ENCODE measurements around the gene SLC38A3.
A peak's percentile ranks its signal among the peaks of the same experiment; 100 is the strongest.

SLC38A3 gene

GRCh38 chr3:50249457-50249856, 44.4 kb downstream of the SLC38A3 start:
- peaks cover 9 to 58% (median 48%) of the 10 kb centered on the region in 4 experiments for H3K4me1 ChIP-seq (ENCODE audit: control extremely low read depth in 1 of 4, control insufficient read depth in 4 of 4, insufficient read depth in 4 of 4, low read length in 3 of 4)
- H3K36me3 ChIP-seq (ENCODE audit: control insufficient read depth in 4 of 4, insufficient read depth in 4 of 4, low read length in 3 of 4), result peaks cover 4 to 83% (median 41%) of the 10 kb centered on the region in 4 experiments
- ChIA-PET CTCF (interaction anchor here (0.6 to 72.5 kb wide), 4 partner anchors 0 to 178 kb away, joined by 3 to 1875 read pairs (median 992); partner anchors contain the start of genes GNAI2, GNAT1, LSMEM2 and SEMA3B), POLR2A (interaction anchor here (0.6 kb wide), 3 partner anchors 14 to 1748 kb away, joined by 3 to 4 read pairs (median 3); no protein-coding TSS in a partner anchor)
- no peak for DNase-seq
- no peaks in the 10 kb centered on the region for H3K9me3 ChIP-seq (ENCODE audit: control extremely low read depth in 1 of 5, control insufficient read depth in 4 of 5, insufficient read depth in 2 of 5, low read depth in 1 of 5, low read length in 4 of 5)
- H3K4me3 ChIP-seq (ENCODE audit: control insufficient read depth in 1 of 7, extremely low read depth in 1 of 7, insufficient read depth in 4 of 7, low read depth in 2 of 7, low read length in 6 of 7), result no peak overlapping the region
- peak overlapping the region in 1 of 2 experiments; percentile 59 for H3K27ac ChIP-seq (ENCODE audit: insufficient read depth in 1 of 2, low read depth in 1 of 2, low read length in 2 of 2, poor library complexity in 1 of 2, severe bottlenecking in 2 of 2)
- 97% methylated on average over 4 of the region's 5 CpGs for WGBS (ENCODE audit: insufficient coverage)
- H3K27me3 ChIP-seq (replicated peaks in 2 of 5; ENCODE audit: control insufficient read depth in 4 of 5, insufficient read depth in 5 of 5, low read length in 4 of 5), result no peaks in the 10 kb centered on the region

- no peak for DNase-seq
- peak overlapping the region in 1 of 2 experiments; percentile 45 for H3K27ac ChIP-seq (ENCODE audit: insufficient read depth in 1 of 2, low read depth in 1 of 2, low read length in 2 of 2, poor library complexity in 1 of 2, severe bottlenecking in 2 of 2)
- H3K36me3 ChIP-seq (ENCODE audit: control insufficient read depth in 4 of 4, insufficient read depth in 4 of 4, low read length in 3 of 4), result peaks cover 6 to 86% (median 45%) of the 10 kb centered on the region in 4 experiments
- ChIA-PET CTCF (interaction anchor here (0.6 to 72.5 kb wide), 4 partner anchors 1 to 74 kb away, joined by 3 to 1875 read pairs (median 992); partner anchors contain the start of genes GNAI2, GNAT1, LSMEM2 and SEMA3B), POLR2A (no interaction called here)
- no peaks in the 10 kb centered on the region for H3K9me3 ChIP-seq (ENCODE audit: control extremely low read depth in 1 of 5, control insufficient read depth in 4 of 5, insufficient read depth in 2 of 5, low read depth in 1 of 5, low read length in 4 of 5)
- peaks cover 9 to 51% (median 42%) of the 10 kb centered on the region in 4 experiments for H3K4me1 ChIP-seq (ENCODE audit: control extremely low read depth in 1 of 4, control insufficient read depth in 4 of 4, insufficient read depth in 4 of 4, low read length in 3 of 4)
- WGBS (ENCODE audit: insufficient coverage), result no CpG with 5 or more reads among the region's 4 CpGs
- H3K27me3 ChIP-seq (replicated peaks in 2 of 5; ENCODE audit: control insufficient read depth in 4 of 5, insufficient read depth in 5 of 5, low read length in 4 of 5), result no peaks in the 10 kb centered on the region
- H3K4me3 ChIP-seq (ENCODE audit: control insufficient read depth in 1 of 7, extremely low read depth in 1 of 7, insufficient read depth in 4 of 7, low read depth in 2 of 7, low read length in 6 of 7), result no peak overlapping the region
Measured at GRCh38 chr3:50250514-50250913, 45.4 kb downstream of the SLC38A3 start.

GRCh38 chr3:50251220-50251619, 46.1 kb downstream of the SLC38A3 start:
- H3K27ac ChIP-seq (ENCODE audit: insufficient read depth in 1 of 2, low read depth in 1 of 2, low read length in 2 of 2, poor library complexity in 1 of 2, severe bottlenecking in 2 of 2), result no peak overlapping the region
- CTCF ChIA-PET, result interaction anchor here (10.1 to 72.5 kb wide), 3 partner anchors 2 to 59 kb away, joined by 97 to 1875 read pairs (median 1875); partner anchors contain the start of genes GNAI2, GNAT1, LSMEM2 and SEMA3B
- no peak overlapping the region for H3K4me3 ChIP-seq (ENCODE audit: control insufficient read depth in 1 of 7, extremely low read depth in 1 of 7, insufficient read depth in 4 of 7, low read depth in 2 of 7, low read length in 6 of 7)
- H3K27me3 ChIP-seq (replicated peaks in 2 of 5; ENCODE audit: control insufficient read depth in 4 of 5, insufficient read depth in 5 of 5, low read length in 4 of 5), result no peaks in the 10 kb centered on the region
- POLR2A ChIA-PET, result no interaction called here
- H3K36me3 ChIP-seq (ENCODE audit: control insufficient read depth in 4 of 4, insufficient read depth in 4 of 4, low read length in 3 of 4), result peaks cover 6 to 87% (median 48%) of the 10 kb centered on the region in 4 experiments
- no peak for DNase-seq
- H3K4me1 ChIP-seq (ENCODE audit: control extremely low read depth in 1 of 4, control insufficient read depth in 4 of 4, insufficient read depth in 4 of 4, low read length in 3 of 4), result peaks cover 9 to 44% (median 35%) of the 10 kb centered on the region in 4 experiments
- WGBS (ENCODE audit: insufficient coverage), result 100% methylated on average over 3 of the region's 8 CpGs
- no peaks in the 10 kb centered on the region for H3K9me3 ChIP-seq (ENCODE audit: control extremely low read depth in 1 of 5, control insufficient read depth in 4 of 5, insufficient read depth in 2 of 5, low read depth in 1 of 5, low read length in 4 of 5)

GRCh38 chr3:50254577-50255250, 49.6 kb downstream of the SLC38A3 start:
- H3K4me3 ChIP-seq (ENCODE audit: control insufficient read depth in 1 of 7, extremely low read depth in 1 of 7, insufficient read depth in 4 of 7, low read depth in 2 of 7, low read length in 6 of 7), result no peak overlapping the region
- 88% methylated on average over 8 of the region's 8 CpGs for WGBS (ENCODE audit: insufficient coverage)
- H3K36me3 ChIP-seq (ENCODE audit: control insufficient read depth in 4 of 4, insufficient read depth in 4 of 4, low read length in 3 of 4), result peaks cover 24 to 93% (median 59%) of the 10 kb centered on the region in 4 experiments
- H3K27me3 ChIP-seq (replicated peaks in 2 of 5; ENCODE audit: control insufficient read depth in 4 of 5, insufficient read depth in 5 of 5, low read length in 4 of 5), result no peaks in the 10 kb centered on the region
- ChIA-PET POLR2A (no interaction called here), CTCF (interaction anchor here (1.2 to 72.5 kb wide), 4 partner anchors 5 to 70 kb away, joined by 3 to 1875 read pairs (median 986); partner anchors contain the start of genes GNAI2, GNAT1, LSMEM2 and SEMA3B)
- H3K9me3 ChIP-seq (ENCODE audit: control extremely low read depth in 1 of 5, control insufficient read depth in 4 of 5, insufficient read depth in 2 of 5, low read depth in 1 of 5, low read length in 4 of 5), result no peaks in the 10 kb centered on the region
- peak overlapping the region in 1 of 2 experiments; percentile 52 for H3K27ac ChIP-seq (ENCODE audit: insufficient read depth in 1 of 2, low read depth in 1 of 2, low read length in 2 of 2, poor library complexity in 1 of 2, severe bottlenecking in 2 of 2)
- peak in 1 of 3 donors; percentile 49 for DNase-seq
- H3K4me1 ChIP-seq (ENCODE audit: control extremely low read depth in 1 of 4, control insufficient read depth in 4 of 4, insufficient read depth in 4 of 4, low read length in 3 of 4), result peaks cover 0 to 12% (median 9%) of the 10 kb centered on the region in 4 experiments

GRCh38 chr3:50255251-50255615, 50.2 kb downstream of the SLC38A3 start:
- POLR2A ChIA-PET, result no interaction called here
- CTCF ChIA-PET, result interaction anchor here (10.1 to 72.5 kb wide), 3 partner anchors 6 to 63 kb away, joined by 97 to 1875 read pairs (median 1875); partner anchors contain the start of genes GNAI2, GNAT1, LSMEM2 and SEMA3B
- WGBS (ENCODE audit: insufficient coverage), result 98% methylated on average over 8 of the region's 9 CpGs
- no peaks in the 10 kb centered on the region for H3K9me3 ChIP-seq (ENCODE audit: control extremely low read depth in 1 of 5, control insufficient read depth in 4 of 5, insufficient read depth in 2 of 5, low read depth in 1 of 5, low read length in 4 of 5)
- H3K4me3 ChIP-seq (ENCODE audit: control insufficient read depth in 1 of 7, extremely low read depth in 1 of 7, insufficient read depth in 4 of 7, low read depth in 2 of 7, low read length in 6 of 7), result no peak overlapping the region
- peak overlapping the region in 1 of 2 experiments; percentile 52 for H3K27ac ChIP-seq (ENCODE audit: insufficient read depth in 1 of 2, low read depth in 1 of 2, low read length in 2 of 2, poor library complexity in 1 of 2, severe bottlenecking in 2 of 2)
- H3K27me3 ChIP-seq (replicated peaks in 2 of 5; ENCODE audit: control insufficient read depth in 4 of 5, insufficient read depth in 5 of 5, low read length in 4 of 5), result no peaks in the 10 kb centered on the region
- peaks cover 24 to 89% (median 58%) of the 10 kb centered on the region in 4 experiments for H3K36me3 ChIP-seq (ENCODE audit: control insufficient read depth in 4 of 4, insufficient read depth in 4 of 4, low read length in 3 of 4)
- DNase-seq, result no peak
- peaks cover 0 to 13% (median 9%) of the 10 kb centered on the region in 4 experiments for H3K4me1 ChIP-seq (ENCODE audit: control extremely low read depth in 1 of 4, control insufficient read depth in 4 of 4, insufficient read depth in 4 of 4, low read length in 3 of 4)

- ChIA-PET CTCF (interaction anchor here (10.1 to 72.5 kb wide), 3 partner anchors 8 to 65 kb away, joined by 97 to 1875 read pairs (median 1875); partner anchors contain the start of genes GNAI2, GNAT1, LSMEM2 and SEMA3B), POLR2A (interaction anchor here (0.5 to 1.6 kb wide), 3 partner anchors 11 to 49 kb away, joined by 3 to 5 read pairs (median 4); no protein-coding TSS in a partner anchor)
- WGBS (ENCODE audit: insufficient coverage), result 92% methylated on average over 19 of the region's 20 CpGs
- DNase-seq, result peak in 1 of 3 donors; percentile 52
- no peaks in the 10 kb centered on the region for H3K27me3 ChIP-seq (replicated peaks in 2 of 5; ENCODE audit: control insufficient read depth in 4 of 5, insufficient read depth in 5 of 5, low read length in 4 of 5)
- peaks cover 19 to 73% (median 47%) of the 10 kb centered on the region in 4 experiments for H3K36me3 ChIP-seq (ENCODE audit: control insufficient read depth in 4 of 4, insufficient read depth in 4 of 4, low read length in 3 of 4)
- no peak overlapping the region for H3K4me3 ChIP-seq (ENCODE audit: control insufficient read depth in 1 of 7, extremely low read depth in 1 of 7, insufficient read depth in 4 of 7, low read depth in 2 of 7, low read length in 6 of 7)
- H3K27ac ChIP-seq (ENCODE audit: insufficient read depth in 1 of 2, low read depth in 1 of 2, low read length in 2 of 2, poor library complexity in 1 of 2, severe bottlenecking in 2 of 2), result no peak overlapping the region
- H3K4me1 ChIP-seq (ENCODE audit: control extremely low read depth in 1 of 4, control insufficient read depth in 4 of 4, insufficient read depth in 4 of 4, low read length in 3 of 4), result peaks cover 0 to 22% (median 18%) of the 10 kb centered on the region in 4 experiments
- H3K9me3 ChIP-seq (ENCODE audit: control extremely low read depth in 1 of 5, control insufficient read depth in 4 of 5, insufficient read depth in 2 of 5, low read depth in 1 of 5, low read length in 4 of 5), result no peaks in the 10 kb centered on the region
Measured at GRCh38 chr3:50256978-50257890, 52.2 kb downstream of the SLC38A3 start.

All from common myeloid progenitor, CD34-positive (primary cell).